ENCODE data around the gene DQX1. TPM values are rescaled to one million over a fixed set of nuclear protein-coding genes. Genes with fewer than 3 reads are reported as not detected.
"Not testable (repeated sequence)": the region's sequence is repeated elsewhere in the genome, so short reads cannot be mapped to it uniquely, and the experiment has no call there.

Gene DQX1
- total RNA-seq, 1 donor from 2014 or later: 0.80 TPM

- intact Hi-C loops (cut with micrococcal nuclease): no loop called here
Measured at GRCh38 chr2:74474481-74474880, 51.5 kb downstream of the DQX1 start.

DNA sequence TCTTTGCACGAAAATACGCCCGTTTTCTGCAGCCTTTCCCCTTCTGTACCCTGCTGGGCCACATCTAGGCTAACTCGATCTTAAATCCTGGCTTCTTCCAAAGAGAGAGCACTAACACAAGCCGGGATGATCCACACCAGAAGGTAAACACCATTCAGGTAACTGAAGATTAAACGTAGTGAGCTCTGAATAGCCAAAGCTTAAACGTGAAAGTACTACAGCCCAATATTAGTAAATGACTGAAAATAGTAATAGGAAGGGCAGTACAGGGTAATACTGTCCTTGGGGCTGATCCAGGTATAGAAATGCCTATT lies 53.1 kb downstream of the DQX1 start:
- intact Hi-C loops (cut with micrococcal nuclease): loop anchor here (1.0 kb wide), 4 partner anchors 9 to 56 kb away; partner anchors contain the start of genes AUP1, CCDC142, HTRA2 and WBP1

GRCh38 chr2:74472086-74472944 lies 53.7 kb downstream of the DQX1 start, which contains the start of gene MRPL53:
TSS of gene MRPL53 (minus strand) at chr2:74472680. CDS start at chr2:74472660, 20 bp downstream.
- intact Hi-C loops (cut with micrococcal nuclease): loop anchor here (1.0 kb wide), 4 partner anchors 10 to 57 kb away; partner anchors contain the start of genes AUP1, CCDC142, HTRA2 and WBP1

DNA sequence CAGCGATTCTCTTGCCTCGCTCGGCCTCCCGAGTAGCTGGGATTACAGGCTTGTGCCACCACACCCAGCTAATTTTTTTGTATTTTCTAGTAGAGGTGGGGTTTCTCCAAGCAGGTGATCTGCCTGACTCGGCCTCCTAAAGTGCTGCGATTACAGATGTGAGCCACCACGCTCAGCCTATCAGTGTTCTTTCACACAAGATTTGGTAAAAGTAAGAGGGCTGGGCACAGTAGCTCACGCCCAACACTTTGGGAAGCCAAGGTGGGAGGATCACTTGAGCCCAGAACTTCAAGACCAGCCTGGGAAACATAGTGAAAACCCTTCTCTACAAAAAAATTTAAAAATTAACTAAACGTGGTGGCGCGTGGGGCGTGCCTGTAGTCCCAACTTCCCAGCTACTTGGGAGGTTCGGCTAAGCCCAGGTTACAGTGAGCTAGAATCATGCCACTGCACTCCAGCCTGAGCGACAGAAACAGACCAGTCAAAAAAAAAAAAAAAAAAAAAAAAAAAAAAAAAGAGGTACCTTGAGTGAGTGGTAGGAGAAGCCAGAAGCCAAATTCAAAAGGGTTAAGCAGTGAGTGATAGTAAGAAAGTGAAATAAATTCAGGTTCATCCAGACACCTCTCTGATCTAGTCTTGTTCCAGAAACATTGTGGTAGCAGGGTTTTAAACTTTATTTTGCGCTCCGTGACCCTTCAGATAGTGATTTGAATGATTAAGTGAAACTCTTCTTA lies 54.5 kb downstream of the DQX1 start:
- intact Hi-C loops (cut with micrococcal nuclease): loop anchor here (1.0 kb wide), 4 partner anchors 11 to 58 kb away; partner anchors contain the start of genes AUP1, CCDC142, HTRA2 and WBP1

- intact Hi-C loops (cut with micrococcal nuclease): not testable (repeated sequence)
Measured at GRCh38 chr2:74470742-74471141, 55.3 kb downstream of the DQX1 start.

Other genes starting within 250 kb of the DQX1 start
- 0.86 and 3.1 TPM in 2 replicates for gene SLC4A5, start 182.8 kb downstream of the DQX1 start, total RNA-seq
- 105 and 110 TPM in 2 replicates for gene DCTN1, start 145.9 kb downstream of the DQX1 start, total RNA-seq
- 1.0 and 1.5 TPM in 2 replicates for gene C2orf81, start 104.6 kb downstream of the DQX1 start, total RNA-seq
- gene WDR54, start 104.5 kb downstream of the DQX1 start, total RNA-seq: 56.9 and 60.3 TPM in 2 replicates
- gene RTKN, start 84.3 kb downstream of the DQX1 start, total RNA-seq: 0.36 and 0.52 TPM in 2 replicates
- 29.4 and 31.7 TPM in 2 replicates for gene INO80B, start 71.1 kb downstream of the DQX1 start, total RNA-seq
- gene WBP1, start 67.8 kb downstream of the DQX1 start, total RNA-seq: 46.8 and 47.6 TPM in 2 replicates
- gene MOGS, start 60.8 kb downstream of the DQX1 start, total RNA-seq: 68.3 and 74.8 TPM in 2 replicates
- gene MRPL53, start 53.6 kb downstream of the DQX1 start, total RNA-seq: 105 TPM in 2 replicates
- gene CCDC142, start 43.2 kb downstream of the DQX1 start, total RNA-seq: 30.4 and 32.0 TPM in 2 replicates
- 43.4 and 43.9 TPM in 2 replicates for gene TTC31, start 43.1 kb downstream of the DQX1 start, total RNA-seq
- gene LBX2, start 26.6 kb downstream of the DQX1 start, total RNA-seq: 0.39 and 0.50 TPM in 2 replicates
- gene PCGF1, start 18.5 kb downstream of the DQX1 start, total RNA-seq: 31.2 and 32.8 TPM in 2 replicates
- 1.1 and 1.2 TPM in 2 replicates for gene TLX2, start 11.8 kb downstream of the DQX1 start, total RNA-seq
- 148 and 150 TPM in 2 replicates for gene AUP1, start 3.5 kb upstream of the DQX1 start, total RNA-seq
- 48.1 and 49.7 TPM in 2 replicates for gene HTRA2, start 3.7 kb upstream of the DQX1 start, total RNA-seq
- gene LOXL3, start 27.7 kb upstream of the DQX1 start, total RNA-seq: 1.00 and 1.9 TPM in 2 replicates
- 50.4 and 52.5 TPM in 2 replicates for gene DOK1, start 28.5 kb upstream of the DQX1 start, total RNA-seq
- 0.09 TPM in 1 of 2 replicates, not detected in the other for gene M1AP, start 122.1 kb upstream of the DQX1 start, total RNA-seq
- 4.4 and 5.9 TPM in 2 replicates for gene SEMA4F, start 128.0 kb upstream of the DQX1 start, total RNA-seq